Measurements from ENCODE around the gene SLC25A46.

SLC25A46 gene

DNA sequence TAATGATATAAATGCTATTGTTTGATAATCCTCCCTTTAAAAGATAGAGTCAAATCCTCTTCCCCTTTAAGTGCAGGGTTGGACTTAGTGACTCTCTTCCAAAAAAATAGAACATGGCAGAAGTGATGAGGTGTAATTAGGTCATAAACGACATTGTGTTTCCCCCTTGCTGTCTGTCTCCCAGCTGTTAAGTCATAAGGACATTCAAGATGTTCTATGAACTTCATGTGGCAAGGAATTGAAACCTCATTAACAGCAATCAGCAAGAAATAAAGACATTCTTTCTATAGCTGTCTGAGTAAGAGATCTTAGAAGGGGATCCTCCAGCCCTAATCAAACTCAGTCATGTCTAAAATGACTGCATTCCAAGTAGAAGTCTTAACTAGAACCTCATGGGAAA is 3.3 kb upstream of the SLC25A46 start:
- no peaks in the 10 kb centered on the region for H3K9me3 Mint-ChIP-seq
- H3K4me3 Mint-ChIP-seq = no peak overlapping the region
- ATAC-seq (no peak), DNase-seq (no peak)
- H3K36me3 Mint-ChIP-seq (ENCODE audit: low read depth) = no peaks in the 10 kb centered on the region
- H3K27ac Mint-ChIP-seq = no peak overlapping the region
- peaks cover 9% of the 10 kb centered on the region for H3K27me3 Mint-ChIP-seq
- H3K4me1 Mint-ChIP-seq = peaks cover 19% of the 10 kb centered on the region

DNA sequence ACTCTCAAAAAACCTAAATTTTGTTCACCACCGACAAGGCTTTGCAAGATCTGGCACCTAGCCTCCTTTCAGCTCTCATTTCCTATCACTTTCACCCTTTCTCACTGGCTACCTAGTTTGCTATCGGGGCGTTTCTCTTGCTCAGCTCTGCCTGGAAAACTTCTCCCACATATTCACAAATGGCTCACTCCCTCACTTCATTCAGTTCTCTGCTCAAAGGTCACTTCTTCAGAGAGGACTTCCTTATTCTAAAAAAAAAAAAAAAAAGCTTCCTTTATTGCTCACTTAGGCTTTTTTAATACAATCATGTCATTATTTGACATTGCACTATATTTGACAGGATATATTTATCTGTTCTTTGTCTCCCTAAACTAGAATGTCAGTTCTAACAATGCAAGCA is 2.1 kb upstream of the SLC25A46 start:
- Mint-ChIP-seq H3K4me3 (no peak overlapping the region), H3K4me1 (peaks cover 27% of the 10 kb centered on the region), H3K9me3 (no peaks in the 10 kb centered on the region), H3K27ac (no peak overlapping the region), H3K27me3 (peaks cover 8% of the 10 kb centered on the region), H3K36me3 (ENCODE audit: low read depth) (no peaks in the 10 kb centered on the region)
- ATAC-seq = no peak
- no peak for DNase-seq

DNA sequence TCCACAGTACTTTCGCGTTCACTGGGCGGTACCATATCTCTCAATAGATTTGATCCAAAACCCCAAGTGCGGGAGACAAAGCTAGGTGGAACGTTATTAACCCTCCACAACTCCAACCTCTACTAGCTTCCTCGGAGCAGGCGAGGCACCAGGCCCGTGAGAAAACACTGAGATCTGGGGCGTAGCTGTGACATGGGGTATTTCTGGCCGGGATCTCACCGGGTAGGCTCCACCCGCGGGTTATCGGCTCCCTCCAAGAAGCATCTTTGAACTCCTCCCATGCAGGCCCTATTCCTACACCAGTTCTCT is 350 bp upstream of the SLC25A46 start:
- Mint-ChIP-seq H3K27me3 (peaks cover 3% of the 10 kb centered on the region), H3K36me3 (ENCODE audit: low read depth) (peaks cover 6% of the 10 kb centered on the region), H3K4me3 (peak overlapping the region; percentile 98), H3K27ac (peak overlapping the region; percentile 93), H3K9me3 (no peaks in the 10 kb centered on the region), H3K4me1 (peaks cover 31% of the 10 kb centered on the region)
- no peak for DNase-seq
- peak; percentile 66 for ATAC-seq

DNA sequence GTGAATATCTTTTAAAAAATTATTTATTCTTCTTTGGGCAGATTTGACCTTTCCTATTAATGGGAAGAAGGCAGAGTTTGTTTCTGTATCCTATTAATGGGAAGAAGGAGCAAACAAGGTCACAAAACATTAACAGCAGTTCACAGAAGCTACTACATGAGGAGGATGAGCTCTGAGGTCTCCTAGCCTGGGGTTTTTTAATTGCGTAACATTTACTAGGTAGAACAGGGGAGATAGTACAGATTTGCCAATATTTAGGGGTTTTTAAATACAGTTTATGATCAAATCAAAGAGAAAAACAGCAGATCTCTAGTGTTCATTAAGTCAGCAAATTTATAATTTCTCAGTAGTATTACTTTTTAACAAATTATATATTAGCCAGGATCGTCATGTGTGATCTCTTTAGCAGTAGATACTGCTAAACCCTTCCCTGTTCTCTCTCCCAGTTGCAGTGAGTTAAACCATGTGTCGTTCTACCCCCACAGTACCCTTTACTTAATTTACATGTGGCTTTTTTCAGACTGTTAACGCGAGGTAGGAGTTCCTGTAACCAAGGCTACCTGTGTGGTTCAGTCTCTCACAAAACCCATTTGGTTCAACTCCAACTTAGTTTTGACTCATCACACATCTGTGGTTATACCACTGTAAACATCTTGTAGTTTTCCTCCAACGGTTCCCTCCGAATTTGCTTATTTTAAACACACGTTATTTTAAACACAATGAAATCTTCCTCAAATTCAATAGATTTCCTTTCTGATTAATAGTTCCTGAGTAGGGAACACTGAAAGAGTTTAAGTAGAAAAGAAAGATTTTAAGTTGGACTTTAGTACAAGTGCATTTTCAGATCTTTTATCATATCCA is 13.3 kb downstream of the SLC25A46 start:
- Mint-ChIP-seq H3K27ac (peak overlapping the region; percentile 93), H3K27me3 (no peaks in the 10 kb centered on the region), H3K4me1 (peaks cover 46% of the 10 kb centered on the region), H3K36me3 (ENCODE audit: low read depth) (peaks cover 51% of the 10 kb centered on the region), H3K9me3 (no peaks in the 10 kb centered on the region), H3K4me3 (peak overlapping the region; percentile 62)
- DNase-seq (peak; percentile 7), ATAC-seq (peak; percentile 95)

DNA sequence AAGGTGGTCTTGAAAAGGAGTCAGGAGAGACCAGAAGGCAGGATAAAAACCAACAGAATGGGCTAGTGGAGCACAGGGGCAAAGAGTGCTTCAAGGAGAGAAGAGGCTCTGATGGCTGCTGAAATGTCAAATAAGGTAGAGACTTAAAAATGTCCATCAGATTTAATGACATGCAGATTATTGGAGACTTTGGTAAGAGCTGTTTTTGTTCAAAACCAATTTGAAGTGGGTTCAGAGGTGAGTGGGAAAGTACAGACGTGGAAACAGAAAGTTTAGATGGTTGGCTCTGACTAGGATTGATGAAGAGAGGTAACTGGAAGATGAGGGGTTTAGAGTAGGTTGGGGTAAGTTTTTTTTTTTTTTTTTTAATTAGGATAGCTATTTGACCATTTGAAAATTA is 14.1 kb downstream of the SLC25A46 start:
- H3K9me3 Mint-ChIP-seq = no peaks in the 10 kb centered on the region
- H3K36me3 Mint-ChIP-seq (ENCODE audit: low read depth) = peaks cover 50% of the 10 kb centered on the region
- peaks cover 46% of the 10 kb centered on the region for H3K4me1 Mint-ChIP-seq
- no peaks in the 10 kb centered on the region for H3K27me3 Mint-ChIP-seq
- DNase-seq = no peak
- peak; percentile 59 for ATAC-seq
- H3K27ac Mint-ChIP-seq = peak overlapping the region; percentile 93
- peak overlapping the region; percentile 62 for H3K4me3 Mint-ChIP-seq

DNA sequence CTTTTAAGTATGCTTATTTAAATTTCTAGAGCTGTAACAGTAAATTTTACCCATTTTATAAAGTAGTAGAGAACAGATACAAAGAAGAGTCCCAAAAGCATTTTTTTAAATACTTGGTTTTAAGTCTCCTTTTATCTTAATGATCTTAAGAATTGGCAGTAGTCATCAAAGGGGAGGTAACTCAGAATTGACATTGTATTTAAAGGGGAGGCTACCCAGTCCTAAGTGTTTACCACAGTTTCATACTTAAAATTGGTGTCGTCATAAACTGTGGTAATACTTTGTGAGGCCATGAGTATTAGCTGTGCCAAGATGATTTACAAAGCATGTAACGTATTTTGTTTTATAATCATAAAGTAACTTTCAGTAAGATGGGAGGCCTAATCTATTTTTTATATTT is 14.8 kb downstream of the SLC25A46 start:
- H3K4me3 Mint-ChIP-seq = no peak overlapping the region
- no peak overlapping the region for H3K27ac Mint-ChIP-seq
- peaks cover 51% of the 10 kb centered on the region for H3K36me3 Mint-ChIP-seq (ENCODE audit: low read depth)
- no peaks in the 10 kb centered on the region for H3K9me3 Mint-ChIP-seq
- DNase-seq (no peak), ATAC-seq (peak; percentile 17)
- H3K27me3 Mint-ChIP-seq = no peaks in the 10 kb centered on the region
- H3K4me1 Mint-ChIP-seq = peaks cover 46% of the 10 kb centered on the region

DNA sequence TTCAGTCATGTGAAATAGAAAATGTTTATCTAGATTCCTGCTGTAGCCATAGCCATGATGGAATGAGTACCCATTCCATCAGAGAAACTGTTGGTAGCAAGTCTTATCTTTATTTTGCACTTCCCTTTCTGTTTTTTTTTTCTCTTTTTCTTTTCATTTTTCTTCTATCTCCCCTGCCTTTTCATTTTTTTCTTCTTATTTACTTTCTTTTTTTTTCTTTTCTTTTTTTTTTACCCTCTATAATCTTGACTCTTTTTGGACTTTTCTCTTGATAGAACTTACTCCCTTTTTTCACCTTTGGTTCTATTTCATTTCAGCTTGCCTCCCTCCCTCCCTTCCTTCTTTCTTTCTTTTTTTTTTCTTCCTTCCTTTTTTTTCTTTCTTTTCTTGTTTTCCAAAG is 15.4 kb downstream of the SLC25A46 start:
- peaks cover 45% of the 10 kb centered on the region for H3K36me3 Mint-ChIP-seq (ENCODE audit: low read depth)
- peaks cover 42% of the 10 kb centered on the region for H3K4me1 Mint-ChIP-seq
- no peaks in the 10 kb centered on the region for H3K27me3 Mint-ChIP-seq
- H3K4me3 Mint-ChIP-seq = no peak overlapping the region
- no peaks in the 10 kb centered on the region for H3K9me3 Mint-ChIP-seq
- no peak for ATAC-seq
- no peak overlapping the region for H3K27ac Mint-ChIP-seq
- DNase-seq = no peak

DNA sequence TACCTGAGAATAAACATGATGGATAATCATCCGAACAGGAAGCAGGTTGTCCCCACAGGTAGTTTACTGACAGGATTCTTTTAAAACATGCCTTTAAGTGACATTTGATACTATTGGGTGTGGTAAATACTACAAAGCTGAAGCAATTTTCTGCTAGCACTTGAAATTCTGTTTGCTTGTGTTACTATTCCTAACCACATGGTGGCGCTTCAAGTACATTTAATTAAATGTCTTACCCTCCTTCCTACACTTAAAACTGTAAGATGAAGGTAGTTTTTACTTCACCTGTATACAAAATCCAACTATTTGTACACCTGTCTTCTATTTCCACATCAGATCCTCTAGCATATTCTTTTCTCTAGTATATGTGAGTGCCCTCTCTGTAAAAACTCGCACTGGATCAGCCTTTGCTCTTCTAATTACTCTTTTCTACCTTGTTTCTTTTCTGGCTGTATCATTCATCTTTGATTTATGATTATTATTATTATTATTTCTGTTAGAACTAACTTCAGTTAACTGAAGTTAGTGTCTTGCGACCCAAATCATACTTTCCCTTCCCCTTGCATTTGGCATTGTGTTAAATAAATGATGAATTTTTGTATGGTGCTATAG is 18.4 kb downstream of the SLC25A46 start:
- DNase-seq (peak; percentile 8), ATAC-seq (no peak)
- peaks cover 30% of the 10 kb centered on the region for H3K36me3 Mint-ChIP-seq (ENCODE audit: low read depth)
- H3K4me3 Mint-ChIP-seq = no peak overlapping the region
- no peak overlapping the region for H3K27ac Mint-ChIP-seq
- no peaks in the 10 kb centered on the region for H3K27me3 Mint-ChIP-seq
- no peaks in the 10 kb centered on the region for H3K9me3 Mint-ChIP-seq
- H3K4me1 Mint-ChIP-seq = peaks cover 26% of the 10 kb centered on the region

DNA sequence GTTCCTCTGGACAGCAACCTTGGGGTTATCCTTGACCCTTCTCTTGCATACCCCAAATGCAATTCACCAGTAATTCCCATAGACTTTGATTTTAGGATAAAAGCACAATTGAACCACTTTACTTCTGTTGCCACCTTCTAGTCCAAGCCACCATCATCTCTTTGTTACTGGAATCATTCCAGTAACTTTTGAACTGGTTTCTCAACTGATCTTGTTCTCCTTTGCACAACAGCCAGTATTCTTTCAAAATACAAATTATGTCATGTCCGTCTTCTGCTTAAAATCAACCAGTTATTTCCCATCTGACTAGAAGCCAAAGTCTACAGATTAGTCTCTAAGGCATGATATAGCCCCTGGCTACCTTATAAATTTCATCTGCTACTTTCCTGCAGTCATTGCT is 21.4 kb downstream of the SLC25A46 start:
- H3K9me3 Mint-ChIP-seq = no peaks in the 10 kb centered on the region
- ATAC-seq (no peak), DNase-seq (no peak)
- H3K27me3 Mint-ChIP-seq = no peaks in the 10 kb centered on the region
- peaks cover 17% of the 10 kb centered on the region for H3K36me3 Mint-ChIP-seq (ENCODE audit: low read depth)
- peaks cover 2% of the 10 kb centered on the region for H3K4me1 Mint-ChIP-seq
- no peak overlapping the region for H3K4me3 Mint-ChIP-seq
- no peak overlapping the region for H3K27ac Mint-ChIP-seq

DNA sequence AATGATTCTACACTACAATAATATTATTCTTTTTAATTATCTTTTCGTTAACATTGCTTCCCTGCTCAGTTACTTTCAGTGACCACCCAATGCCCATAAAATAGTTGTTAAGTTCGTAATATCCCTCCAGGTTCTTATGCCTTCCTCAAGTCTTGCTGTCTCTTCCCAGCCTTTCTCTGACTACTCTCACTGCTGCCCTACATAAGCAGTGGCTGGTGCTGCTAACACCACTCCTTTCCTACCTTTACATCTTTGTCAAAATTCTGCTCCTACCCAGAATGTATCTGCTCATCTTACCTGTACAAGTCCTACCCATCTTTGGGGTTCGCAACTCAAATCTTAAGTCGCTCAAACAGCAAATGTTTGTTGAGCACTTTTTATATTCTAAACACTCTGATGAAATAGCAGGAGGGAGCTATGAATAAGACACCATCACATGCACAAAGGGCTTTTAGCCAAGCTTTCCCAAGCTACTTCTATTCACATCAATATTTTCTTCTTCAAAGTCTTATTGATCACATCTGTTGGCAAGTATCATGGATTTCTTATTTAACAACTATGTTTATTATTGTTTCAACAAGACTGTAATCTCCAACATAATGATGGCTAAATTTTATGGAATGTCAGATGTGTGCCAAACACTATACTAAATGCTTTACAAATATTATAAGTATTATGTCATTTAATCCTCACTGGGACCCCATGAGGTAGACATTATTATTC is 29.5 kb downstream of the SLC25A46 start:
- H3K4me1 Mint-ChIP-seq = no peaks in the 10 kb centered on the region
- no peak overlapping the region for H3K27ac Mint-ChIP-seq
- peaks cover 4% of the 10 kb centered on the region for H3K36me3 Mint-ChIP-seq (ENCODE audit: low read depth)
- H3K9me3 Mint-ChIP-seq = no peaks in the 10 kb centered on the region
- ATAC-seq (no peak), DNase-seq (no peak)
- no peak overlapping the region for H3K4me3 Mint-ChIP-seq
- peaks cover 2% of the 10 kb centered on the region for H3K27me3 Mint-ChIP-seq

DNA sequence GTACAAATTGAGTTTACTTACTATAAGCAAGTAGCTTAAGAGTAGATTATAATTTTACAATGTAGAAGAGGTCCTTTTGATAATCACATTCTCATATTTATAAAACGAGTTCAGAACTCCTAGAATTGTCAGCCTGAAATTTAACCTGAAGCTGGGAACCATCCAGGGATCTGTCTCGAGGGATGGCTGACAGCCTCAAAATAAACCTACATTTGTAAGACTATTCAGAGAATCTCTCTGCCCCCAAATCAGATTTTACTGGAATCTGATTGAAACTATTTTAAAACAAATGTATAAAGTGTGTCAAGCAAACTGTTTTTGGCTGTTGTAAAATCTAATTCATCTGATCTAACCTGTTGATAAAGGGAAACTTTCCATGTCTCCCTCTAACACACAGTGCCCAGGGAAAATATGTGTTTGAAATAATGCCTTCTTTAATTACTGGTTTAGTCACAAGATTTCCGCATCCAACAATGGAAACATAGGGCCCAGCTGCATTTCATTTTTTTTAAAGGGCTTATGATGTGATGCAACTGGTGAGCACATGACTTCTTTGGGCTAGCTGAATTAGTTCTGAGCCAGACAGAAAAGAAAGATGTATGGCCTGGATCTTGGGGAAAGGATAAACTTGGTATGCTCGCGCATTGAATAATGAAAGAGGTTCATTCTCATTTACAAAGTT is 30.3 kb downstream of the SLC25A46 start:
- Mint-ChIP-seq H3K9me3 (peaks cover under 1% of the 10 kb centered on the region), H3K4me1 (no peaks in the 10 kb centered on the region), H3K27ac (no peak overlapping the region), H3K36me3 (ENCODE audit: low read depth) (peaks cover 4% of the 10 kb centered on the region), H3K4me3 (no peak overlapping the region), H3K27me3 (peaks cover 2% of the 10 kb centered on the region)
- ATAC-seq = no peak
- DNase-seq = no peak

DNA sequence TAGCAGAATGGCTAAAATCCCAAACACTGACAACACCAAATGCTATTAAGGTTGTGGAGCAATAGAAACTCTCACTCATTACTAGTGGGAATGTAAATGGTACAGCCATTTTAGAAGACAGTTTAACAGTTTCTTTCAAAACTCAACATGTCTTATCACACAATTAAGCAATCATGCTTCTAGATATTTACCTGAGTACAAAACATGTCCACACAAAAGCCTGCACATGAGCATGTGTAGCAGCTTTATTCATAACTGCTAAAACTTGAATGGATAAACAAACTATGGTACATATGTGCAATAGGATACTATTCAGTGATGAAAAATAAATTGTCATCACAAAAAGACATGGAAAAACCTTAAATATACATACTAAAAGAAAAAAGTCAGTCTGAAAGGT is 31.5 kb downstream of the SLC25A46 start:
- no peak for DNase-seq
- Mint-ChIP-seq H3K27me3 (peaks cover 4% of the 10 kb centered on the region), H3K27ac (no peak overlapping the region), H3K36me3 (ENCODE audit: low read depth) (peaks cover 4% of the 10 kb centered on the region), H3K4me3 (no peak overlapping the region), H3K4me1 (no peaks in the 10 kb centered on the region), H3K9me3 (peaks cover 6% of the 10 kb centered on the region)
- ATAC-seq = no peak

DNA sequence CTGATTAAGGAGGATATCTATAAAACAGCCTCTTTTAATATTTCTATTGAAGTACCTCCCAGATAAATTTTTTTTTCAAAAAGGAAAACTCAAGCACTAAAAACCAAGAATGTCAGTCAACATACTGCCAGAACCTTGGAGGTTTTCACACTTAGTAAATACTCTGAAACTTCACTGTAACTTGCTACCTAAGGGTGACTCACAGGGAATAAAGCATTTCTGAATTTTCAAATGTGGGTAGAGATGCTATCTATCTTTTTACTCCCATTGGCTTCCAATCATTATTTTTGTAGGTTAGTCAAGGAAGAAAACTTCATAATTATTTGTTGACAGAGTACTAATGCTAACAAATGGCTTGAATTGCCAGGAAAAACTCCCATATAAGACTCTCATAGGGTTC is 46.1 kb downstream of the SLC25A46 start:
- Mint-ChIP-seq H3K4me3 (no peak overlapping the region), H3K27me3 (no peaks in the 10 kb centered on the region), H3K9me3 (no peaks in the 10 kb centered on the region), H3K27ac (no peak overlapping the region), H3K36me3 (ENCODE audit: low read depth) (no peaks in the 10 kb centered on the region), H3K4me1 (no peaks in the 10 kb centered on the region)
- DNase-seq (no peak), ATAC-seq (no peak)

DNA sequence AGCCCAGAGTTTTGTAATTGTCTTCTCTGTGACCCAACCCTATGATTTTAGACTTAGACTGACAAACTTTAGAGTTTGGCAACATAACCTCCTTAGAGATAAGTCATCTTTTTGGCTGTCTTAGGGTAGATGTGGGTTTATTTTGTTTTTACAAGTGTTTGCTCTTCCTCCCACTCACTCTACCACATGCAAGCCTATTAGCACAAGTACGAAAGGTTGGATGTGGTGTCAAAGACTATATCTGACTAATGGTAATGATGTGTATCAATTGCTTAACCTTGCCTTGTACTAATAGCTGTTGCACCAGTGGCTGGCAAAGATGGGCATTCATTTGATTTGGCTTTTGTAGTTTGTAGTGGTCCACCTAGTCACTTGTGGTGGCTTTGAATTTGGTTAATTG is 46.5 kb downstream of the SLC25A46 start:
- H3K36me3 Mint-ChIP-seq (ENCODE audit: low read depth) = no peaks in the 10 kb centered on the region
- ATAC-seq (no peak), DNase-seq (no peak)
- no peaks in the 10 kb centered on the region for H3K4me1 Mint-ChIP-seq
- H3K27me3 Mint-ChIP-seq = no peaks in the 10 kb centered on the region
- H3K4me3 Mint-ChIP-seq = no peak overlapping the region
- H3K27ac Mint-ChIP-seq = no peak overlapping the region
- no peaks in the 10 kb centered on the region for H3K9me3 Mint-ChIP-seq
